Activated CD8-positive, alpha-beta memory T cell treated with anti-CD3 and anti-CD28 coated beads, Interleukin-2, amount 10 ng/mL, durations not matched to agents 7 days and 5 days (primary cell): ENCODE measurements around the gene CCDC88A. TPM values are rescaled to one million over a fixed set of nuclear protein-coding genes. Genes with fewer than 3 reads are reported as not detected.

Source experiments
- ATAC-seq: fragments of 150-1000 bp; cut with Tn5 transposase; one replicate; pipeline ENCODE4 v1.10.0; 2021; ENCODE audit warnings: moderate library complexity
- CTCF ChIA-PET: fragments of 350-600 bp; sonication (Branson Sonifier 250); formaldehyde crosslinking; loops from one replicate; lab custom pipeline; 2021; ENCODE audit warnings: antibody characterized with exemption; lab: Charles Lee
- DNase-seq: peaks from one replicate; pipeline ENCODE4 v3.0.0-alpha.2; 2020
- H3K27ac Mint-ChIP-seq: one replicate; pipeline ENCODE4 v1.8.0; 2021; ENCODE audit warnings: mild to moderate bottlenecking, mixed read lengths
- H3K27me3 Mint-ChIP-seq: one replicate; pipeline ENCODE4 v1.8.0; 2021; ENCODE audit warnings: mixed read lengths
- H3K36me3 Mint-ChIP-seq: one replicate; pipeline ENCODE4 v1.8.0; 2021; ENCODE audit warnings: mild to moderate bottlenecking, mixed read lengths
- H3K4me1 Mint-ChIP-seq: one replicate; pipeline ENCODE4 v1.8.0; 2021; ENCODE audit warnings: mixed read lengths
- H3K4me3 Mint-ChIP-seq: one replicate; pipeline ENCODE4 v1.8.0; 2021; ENCODE audit warnings: mild to moderate bottlenecking, moderate library complexity, mixed read lengths
- H3K9me3 Mint-ChIP-seq: one replicate; pipeline ENCODE4 v1.8.0; 2022; ENCODE audit warnings: low read depth, mixed read lengths
- total RNA-seq, 2 experiments: library from RNA; stranded (reverse); gene quantifications; one replicate each; pipeline ENCODE4 v1.2.3, GENCODE V29; 2021

The CCDC88A gene
- total RNA-seq, 2 experiments from 2014 or later, result 10.9 to 15.9 TPM

DNA sequence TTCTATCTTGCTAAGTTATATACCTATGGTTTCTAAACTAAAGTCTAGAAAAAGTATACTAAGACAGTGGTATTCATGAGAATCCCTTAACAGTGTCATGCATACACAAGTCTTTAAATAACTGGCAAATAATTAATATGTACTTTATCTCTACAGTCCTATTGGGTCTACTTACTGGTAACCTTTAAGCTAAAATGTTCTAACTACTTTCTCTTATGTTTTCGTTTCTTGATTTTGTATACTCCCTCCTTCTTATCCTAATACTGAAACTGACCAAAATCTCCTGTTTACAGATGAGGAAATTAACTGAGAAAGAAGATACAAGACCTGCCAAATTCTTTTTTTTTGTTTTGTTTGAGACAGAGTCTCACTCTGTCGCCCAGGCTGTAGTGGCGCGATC is 74.6 kb downstream of the CCDC88A start:
- no peaks in the 10 kb centered on the region for H3K36me3 Mint-ChIP-seq

GRCh38 chr2:55338268-55338667 is 81.4 kb downstream of the CCDC88A start:
- H3K4me1 Mint-ChIP-seq, result peaks cover 6% of the 10 kb centered on the region
- CTCF ChIA-PET, result no interaction called here
- DNase-seq, result no peak
- H3K36me3 Mint-ChIP-seq, result peaks cover 1% of the 10 kb centered on the region
- H3K4me3 Mint-ChIP-seq, result no peak overlapping the region
- no peaks in the 10 kb centered on the region for H3K9me3 Mint-ChIP-seq
- H3K27ac Mint-ChIP-seq, result no peak overlapping the region
- no peaks in the 10 kb centered on the region for H3K27me3 Mint-ChIP-seq
- ATAC-seq, result no peak

More for the DNA sequence above, 74.6 kb downstream of the CCDC88A start:
- ATAC-seq (no peak), DNase-seq (no peak)
- H3K27ac Mint-ChIP-seq, result peak overlapping the region; percentile 63
- H3K4me1 Mint-ChIP-seq, result no peaks in the 10 kb centered on the region
- CTCF ChIA-PET, result interaction anchor here (1.3 kb wide), 1 partner anchor 9 kb away, joined by 4 read pairs; no protein-coding TSS in a partner anchor
- no peaks in the 10 kb centered on the region for H3K27me3 Mint-ChIP-seq
- H3K9me3 Mint-ChIP-seq, result no peaks in the 10 kb centered on the region
- peak overlapping the region; percentile 20 for H3K4me3 Mint-ChIP-seq

GRCh38 chr2:55334728-55335127 is 84.9 kb downstream of the CCDC88A start:
- peaks cover 6% of the 10 kb centered on the region for H3K4me1 Mint-ChIP-seq
- H3K9me3 Mint-ChIP-seq, result no peaks in the 10 kb centered on the region
- CTCF ChIA-PET, result interaction anchor here (1.6 kb wide), 1 partner anchor 30 kb away, joined by 3 read pairs; no protein-coding TSS in a partner anchor
- peaks cover 1% of the 10 kb centered on the region for H3K36me3 Mint-ChIP-seq
- H3K27me3 Mint-ChIP-seq, result no peaks in the 10 kb centered on the region
- ATAC-seq (no peak), DNase-seq (no peak)
- no peak overlapping the region for H3K4me3 Mint-ChIP-seq
- no peak overlapping the region for H3K27ac Mint-ChIP-seq

DNA sequence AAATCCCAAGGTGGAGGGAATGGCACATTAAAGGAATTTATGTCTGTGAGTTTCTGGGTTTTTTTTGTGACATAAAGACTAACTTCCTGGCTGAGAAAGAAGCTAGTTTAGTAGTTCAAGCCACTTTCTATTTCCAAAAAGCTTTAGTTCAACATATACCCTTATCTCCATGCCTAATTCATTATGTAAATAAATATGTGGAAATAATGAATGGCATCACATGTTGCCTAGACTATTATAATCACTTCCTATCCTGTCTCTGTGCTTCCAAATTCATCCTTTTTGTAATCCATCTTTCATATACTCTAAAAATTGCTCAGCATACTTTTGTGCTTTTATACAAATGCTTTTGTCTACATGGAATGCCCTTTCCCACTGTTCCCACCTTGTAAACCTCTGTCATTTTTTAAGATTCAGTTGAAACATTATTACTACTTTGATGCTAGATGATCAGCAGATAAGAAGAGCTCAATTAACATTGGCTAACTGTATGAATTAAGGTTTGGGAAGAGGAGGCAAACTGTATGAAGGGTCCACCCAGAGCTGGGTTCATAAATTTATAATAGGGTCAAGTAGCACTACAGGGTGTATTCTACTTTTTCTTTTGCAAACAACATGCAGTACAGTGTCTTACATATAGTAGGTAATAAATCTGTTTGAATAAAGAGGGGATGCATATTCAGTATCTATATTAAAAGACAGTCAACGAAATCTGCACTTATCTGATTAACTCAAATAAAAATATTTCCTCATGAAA is 88.9 kb downstream of the CCDC88A start:
- Mint-ChIP-seq H3K27ac (no peak overlapping the region), H3K4me1 (no peaks in the 10 kb centered on the region), H3K9me3 (no peaks in the 10 kb centered on the region), H3K4me3 (no peak overlapping the region), H3K36me3 (peaks cover 2% of the 10 kb centered on the region), H3K27me3 (no peaks in the 10 kb centered on the region)
- ATAC-seq, result no peak
- CTCF ChIA-PET, result no interaction called here
- no peak for DNase-seq

- DNase-seq (no peak), ATAC-seq (no peak)
- CTCF ChIA-PET, result no interaction called here
Measured at GRCh38 chr2:55327470-55328230, 92.0 kb downstream of the CCDC88A start.

GRCh38 chr2:55314985-55315384 is 104.7 kb downstream of the CCDC88A start:
- no peak overlapping the region for H3K27ac Mint-ChIP-seq
- no peaks in the 10 kb centered on the region for H3K27me3 Mint-ChIP-seq
- ATAC-seq (no peak), DNase-seq (no peak)
- no peaks in the 10 kb centered on the region for H3K9me3 Mint-ChIP-seq
- H3K36me3 Mint-ChIP-seq, result peaks cover 8% of the 10 kb centered on the region
- CTCF ChIA-PET, result no interaction called here
- H3K4me3 Mint-ChIP-seq, result no peak overlapping the region
- H3K4me1 Mint-ChIP-seq, result peaks cover 18% of the 10 kb centered on the region

More at GRCh38 chr2:55327470-55328230, 92.0 kb downstream of the CCDC88A start:
- no peaks in the 10 kb centered on the region for H3K27me3 Mint-ChIP-seq
- H3K27ac Mint-ChIP-seq, result no peak overlapping the region
- H3K4me1 Mint-ChIP-seq, result no peaks in the 10 kb centered on the region
- no peak overlapping the region for H3K4me3 Mint-ChIP-seq
- H3K9me3 Mint-ChIP-seq, result no peaks in the 10 kb centered on the region
- peaks cover 2% of the 10 kb centered on the region for H3K36me3 Mint-ChIP-seq

GRCh38 chr2:55311444-55311870 is 108.2 kb downstream of the CCDC88A start:
- no peak overlapping the region for H3K4me3 Mint-ChIP-seq
- H3K27ac Mint-ChIP-seq, result no peak overlapping the region
- peak; percentile 90 for ATAC-seq
- peaks cover 9% of the 10 kb centered on the region for H3K36me3 Mint-ChIP-seq
- no peaks in the 10 kb centered on the region for H3K9me3 Mint-ChIP-seq
- peak; percentile 44 for DNase-seq
- no peaks in the 10 kb centered on the region for H3K27me3 Mint-ChIP-seq
- H3K4me1 Mint-ChIP-seq, result peaks cover 23% of the 10 kb centered on the region
- CTCF ChIA-PET, result interaction anchor here (0.8 kb wide), 1 partner anchor 19 kb away, joined by 4 read pairs; no protein-coding TSS in a partner anchor

DNA sequence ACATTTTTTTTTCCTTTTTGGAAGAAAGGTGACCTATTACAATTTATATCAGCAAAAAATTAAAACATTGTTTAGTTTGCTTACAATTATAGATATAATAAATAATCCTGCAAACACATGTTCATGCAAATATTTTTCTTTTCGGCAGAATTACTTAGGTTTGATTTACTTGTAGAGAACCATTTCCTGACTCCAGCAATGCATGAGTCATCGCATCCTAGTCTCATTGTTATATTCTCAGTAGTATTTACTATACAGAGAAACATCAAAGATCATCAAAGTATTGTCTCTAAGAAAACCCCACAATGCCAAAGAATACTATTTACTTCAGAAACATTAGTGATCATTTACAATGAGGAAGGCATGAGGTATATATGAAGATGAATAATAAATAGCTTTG is 110.2 kb downstream of the CCDC88A start:
- Mint-ChIP-seq H3K36me3 (peaks cover 7% of the 10 kb centered on the region), H3K9me3 (no peaks in the 10 kb centered on the region), H3K27me3 (no peaks in the 10 kb centered on the region), H3K4me1 (peaks cover 23% of the 10 kb centered on the region), H3K27ac (no peak overlapping the region), H3K4me3 (no peak overlapping the region)
- ATAC-seq (no peak), DNase-seq (no peak)
- CTCF ChIA-PET, result no interaction called here

DNA sequence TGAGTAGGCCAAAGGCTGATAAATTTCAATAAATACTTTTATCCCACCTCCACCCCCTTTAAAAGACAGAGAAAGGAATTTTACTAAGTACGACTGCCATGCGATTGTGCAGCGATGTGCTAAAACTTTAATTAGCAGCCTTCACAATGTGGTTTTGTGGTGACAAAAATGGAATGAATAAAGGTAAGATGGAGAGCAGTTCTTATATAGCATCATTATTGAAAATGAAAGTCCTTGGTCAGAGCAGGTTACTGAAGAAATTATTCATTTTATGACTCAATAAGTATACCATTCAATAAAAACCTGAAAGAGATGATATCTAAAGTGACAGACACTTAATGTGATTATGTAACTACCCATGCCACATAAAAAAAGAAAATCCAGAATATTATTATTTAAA is 117.4 kb downstream of the CCDC88A start:
- Mint-ChIP-seq H3K36me3 (peaks cover 3% of the 10 kb centered on the region), H3K27ac (no peak overlapping the region), H3K9me3 (no peaks in the 10 kb centered on the region), H3K4me3 (no peak overlapping the region), H3K4me1 (peaks cover 6% of the 10 kb centered on the region), H3K27me3 (peaks cover 14% of the 10 kb centered on the region)
- CTCF ChIA-PET, result no interaction called here
- peak; percentile 27 for ATAC-seq
- no peak for DNase-seq

GRCh38 chr2:55301277-55301676 is 118.4 kb downstream of the CCDC88A start:
- Mint-ChIP-seq H3K27me3 (peaks cover 14% of the 10 kb centered on the region), H3K9me3 (no peaks in the 10 kb centered on the region), H3K4me3 (no peak overlapping the region), H3K4me1 (peaks cover 6% of the 10 kb centered on the region), H3K27ac (no peak overlapping the region), H3K36me3 (peaks cover 3% of the 10 kb centered on the region)
- ATAC-seq (no peak), DNase-seq (no peak)
- CTCF ChIA-PET, result no interaction called here

- Mint-ChIP-seq H3K4me3 (no peak overlapping the region), H3K9me3 (no peaks in the 10 kb centered on the region), H3K27ac (no peak overlapping the region), H3K27me3 (peaks cover 5% of the 10 kb centered on the region), H3K4me1 (peaks cover 10% of the 10 kb centered on the region), H3K36me3 (peaks cover 6% of the 10 kb centered on the region)
- DNase-seq, result no peak
- CTCF ChIA-PET, result no interaction called here
- ATAC-seq, result no peak
Measured at GRCh38 chr2:55296393-55296792, 123.3 kb downstream of the CCDC88A start.

GRCh38 chr2:55283083-55283482 is 136.6 kb downstream of the CCDC88A start:
- CTCF ChIA-PET, result no interaction called here
- H3K27me3 Mint-ChIP-seq, result no peaks in the 10 kb centered on the region
- H3K36me3 Mint-ChIP-seq, result no peaks in the 10 kb centered on the region
- DNase-seq (no peak), ATAC-seq (no peak)
- H3K4me3 Mint-ChIP-seq, result peak overlapping the region; percentile 92
- H3K27ac Mint-ChIP-seq, result peak overlapping the region; percentile 24
- H3K4me1 Mint-ChIP-seq, result peaks cover 22% of the 10 kb centered on the region
- no peaks in the 10 kb centered on the region for H3K9me3 Mint-ChIP-seq

DNA sequence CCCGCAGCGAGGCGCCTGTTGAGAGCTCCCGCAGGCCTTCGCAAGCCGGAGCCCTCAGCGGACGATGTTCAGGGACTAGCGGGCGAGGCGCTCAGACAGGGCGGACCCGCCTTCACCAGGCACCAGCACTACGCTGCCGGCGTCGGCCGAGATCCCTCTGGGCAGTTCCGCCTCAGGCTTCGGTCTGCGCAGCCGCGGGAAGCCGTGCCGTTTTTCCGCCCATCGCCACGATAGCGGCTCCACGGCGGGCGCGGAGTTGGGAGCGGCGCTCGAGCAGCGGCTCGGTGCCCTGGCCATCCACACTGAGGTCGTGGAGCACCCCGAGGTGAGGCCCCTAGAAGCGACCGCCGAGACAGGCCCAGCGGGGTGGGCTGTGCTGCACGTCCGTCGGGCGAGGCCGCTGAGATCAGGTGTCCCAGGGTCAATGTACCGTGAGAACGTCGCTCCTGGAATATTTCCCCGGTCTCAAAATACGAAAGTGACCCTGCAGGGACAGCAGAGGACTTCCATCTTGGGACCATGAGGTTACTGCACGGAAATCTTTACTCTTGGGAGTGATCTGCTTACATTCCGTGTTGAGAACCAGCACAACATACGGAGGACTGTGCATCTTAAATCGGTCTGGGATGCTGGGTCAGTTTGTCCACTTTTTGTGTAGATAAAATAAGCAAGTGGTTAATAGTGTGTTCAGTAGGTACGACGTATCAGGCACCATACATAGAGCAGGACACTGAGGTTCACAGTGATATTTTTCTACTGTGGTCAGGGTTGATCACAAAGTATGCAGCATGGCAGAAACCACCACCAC is 137.3 kb downstream of the CCDC88A start:
- DNase-seq (peak; percentile 91), ATAC-seq (peak; percentile 100)
- no peaks in the 10 kb centered on the region for H3K9me3 Mint-ChIP-seq
- H3K27me3 Mint-ChIP-seq, result no peaks in the 10 kb centered on the region
- peak overlapping the region; percentile 91 for H3K27ac Mint-ChIP-seq
- no peaks in the 10 kb centered on the region for H3K36me3 Mint-ChIP-seq
- H3K4me1 Mint-ChIP-seq, result peaks cover 22% of the 10 kb centered on the region
- CTCF ChIA-PET, result interaction anchor here (0.8 to 1.2 kb wide), 3 partner anchors 9 to 60 kb away, joined by 4 read pairs; no protein-coding TSS in a partner anchor
- peak overlapping the region; percentile 92 for H3K4me3 Mint-ChIP-seq
